ENCODE results near the gene CBLC. TPM values are rescaled to one million over a fixed set of nuclear protein-coding genes. Genes with fewer than 3 reads are reported as not detected.

Gene CBLC
- total RNA-seq, 6 experiments from 2014 or later: not detected

- H3K36me3 Mint-ChIP-seq (ENCODE audit: low read depth): no peaks in the 10 kb centered on the region; the same call in 1 of the 2 replicates
- no peak for DNase-seq
- H3K27me3 Mint-ChIP-seq (ENCODE audit: insufficient read depth): peaks cover 17% of the 10 kb centered on the region
- H3K27ac Mint-ChIP-seq: no peak overlapping the region
- peak overlapping the region; percentile 75 for H3K4me3 Mint-ChIP-seq
- peaks cover 7% of the 10 kb centered on the region for H3K4me1 Mint-ChIP-seq (ENCODE audit: low read depth)
- TF ChIP-seq CTCF (IDR thresholded peaks at IDR 0.05): no peak
- no peaks in the 10 kb centered on the region for H3K9me3 Mint-ChIP-seq
Observed at GRCh38 chr19:44809577-44810233, 32.0 kb downstream of the CBLC start.

- no peak overlapping the region for H3K27ac Mint-ChIP-seq
- H3K4me1 Mint-ChIP-seq (ENCODE audit: low read depth): peaks cover 7% of the 10 kb centered on the region
- DNase-seq: no peak
- H3K27me3 Mint-ChIP-seq (ENCODE audit: insufficient read depth): peaks cover 14% of the 10 kb centered on the region
- no peak overlapping the region for H3K4me3 Mint-ChIP-seq
- H3K9me3 Mint-ChIP-seq: no peaks in the 10 kb centered on the region
- H3K36me3 Mint-ChIP-seq (ENCODE audit: low read depth): no peaks in the 10 kb centered on the region; the same call in 1 of the 2 replicates
- no peak for TF ChIP-seq CTCF (IDR thresholded peaks at IDR 0.05)
Observed at GRCh38 chr19:44810234-44811121, 32.8 kb downstream of the CBLC start.

- Mint-ChIP-seq H3K36me3 (ENCODE audit: low read depth) (no peaks in the 10 kb centered on the region; the same call in 1 of the 2 replicates), H3K27ac (no peak overlapping the region)
- DNase-seq: no peak
Observed at GRCh38 chr19:44811122-44811419, 33.4 kb downstream of the CBLC start.

GRCh38 chr19:44812142-44812718 is 34.5 kb downstream of the CBLC start:
- H3K9me3 Mint-ChIP-seq: no peaks in the 10 kb centered on the region
- no peaks in the 10 kb centered on the region; the same call in 1 of the 2 replicates for H3K36me3 Mint-ChIP-seq (ENCODE audit: low read depth)
- H3K4me3 Mint-ChIP-seq: no peak overlapping the region
- H3K27me3 Mint-ChIP-seq (ENCODE audit: insufficient read depth): peaks cover 9% of the 10 kb centered on the region
- H3K27ac Mint-ChIP-seq: no peak overlapping the region
- TF ChIP-seq CTCF (IDR thresholded peaks at IDR 0.05): no peak
- H3K4me1 Mint-ChIP-seq (ENCODE audit: low read depth): peaks cover 7% of the 10 kb centered on the region
- no peak for DNase-seq

More at GRCh38 chr19:44811122-44811419, 33.4 kb downstream of the CBLC start:
- Mint-ChIP-seq H3K9me3 (no peaks in the 10 kb centered on the region), H3K27me3 (ENCODE audit: insufficient read depth) (peaks cover 14% of the 10 kb centered on the region), H3K4me1 (ENCODE audit: low read depth) (peaks cover 7% of the 10 kb centered on the region), H3K4me3 (no peak overlapping the region)
- no peak for TF ChIP-seq CTCF (IDR thresholded peaks at IDR 0.05)

- no peaks in the 10 kb centered on the region; the same call in 1 of the 2 replicates for H3K36me3 Mint-ChIP-seq (ENCODE audit: low read depth)
- peaks cover 16% of the 10 kb centered on the region for H3K27me3 Mint-ChIP-seq (ENCODE audit: insufficient read depth)
- TF ChIP-seq CTCF (IDR thresholded peaks at IDR 0.05): no peak
- H3K4me1 Mint-ChIP-seq (ENCODE audit: low read depth): peaks cover 4% of the 10 kb centered on the region
- no peak overlapping the region for H3K27ac Mint-ChIP-seq
- H3K4me3 Mint-ChIP-seq: no peak overlapping the region
- no peak for DNase-seq
- no peaks in the 10 kb centered on the region for H3K9me3 Mint-ChIP-seq
Observed at GRCh38 chr19:44813070-44813840, 35.6 kb downstream of the CBLC start.

Data from HFFc6 (cell line).